Right lobe of liver (tissue), 6 donors: ENCODE measurements around the gene CPEB4. TPM values are rescaled to one million over a fixed set of nuclear protein-coding genes. Genes with fewer than 3 reads are reported as not detected.

ENCODE experiments used
- ATAC-seq, 4 donors: fragments of 200-7000 bp; cut with Tn5 transposase; one replicate each; pipeline ENCODE4 v1.9.1; 2020; ENCODE audit warnings: mild to moderate bottlenecking in 4 of 4, moderate library complexity in 4 of 4
- DNase-seq, 3 donors: peaks; one replicate each; pipeline ENCODE4 v3.0.0-alpha.2; 2020
- H3K27ac ChIP-seq, 3 donors: fragments of 200-600 bp; one replicate each; pipeline ENCODE4 v1.8.0; 2022
- H3K27me3 ChIP-seq, 2 donors: fragments of 200-600 bp; one replicate each; pipeline ENCODE4 v1.8.0; 2022
- H3K36me3 ChIP-seq, 4 donors: fragments of 200-600 bp; sonication (generic) in 1 of 4; one replicate each; pipeline versions ENCODE4 v1.5.1 to v1.8.0; 2017 to 2022; ENCODE audit warnings: control low read depth in 1 of 4
- H3K4me1 ChIP-seq, 4 donors: fragments of 200-600 bp; sonication (generic) in 1 of 4; one replicate each; pipeline versions ENCODE4 v1.5.1 to v1.8.0; 2017 to 2022; ENCODE audit warnings: control low read depth in 1 of 4
- H3K4me3 ChIP-seq, 3 donors: fragments of 200-600 bp; one replicate each; pipeline ENCODE4 v1.8.0; 2022
- H3K9me3 ChIP-seq, 4 donors: fragments of 200-600 bp; sonication (generic) in 1 of 4; one replicate each; pipeline versions ENCODE4 v1.5.1 to v1.8.0; 2017 to 2022; ENCODE audit warnings: control low read depth in 1 of 4
- POLR2A ChIP-seq: fragments of 450-650 bp; IDR thresholded peaks from one replicate; pipeline ENCODE4 v1.6.1; 2017; ENCODE audit warnings: antibody characterized with exemption, mild to moderate bottlenecking
- WGBS: methylation state at CpG from one replicate; pipeline ENCODE4 v1.1.6; 2018; ENCODE audit warnings: low coverage, low lambda C conversion rate; ENCODE audit not compliant: insufficient coverage; ENCODE audit errors: missing lambda C conversion rate; 5-methylcytosine and 5-hydroxymethylcytosine counted together
- intact Hi-C, 2 donors: fragments of 100-400 bp; cut with DNase I; formaldehyde crosslinking; loops; one replicate each; pipeline versions ENCODE4 v1.11.2 to v1.14.1; 2022
- total RNA-seq, 6 experiments: library from RNA; depleted of rRNA in 2 of 6; stranded (reverse); fragments of >200 nt in 2 of 6; fragmentation: NEBNext Ultra II Directional in 3 of 6; extraction: Animal tissue kit (Norgen Biotek cat#: 25700) in 3 of 6; gene quantifications; one replicate each; pipeline versions ENCODE4 v1.1.0 to v1.2.4, GENCODE V29; 2016 to 2023
- TF ChIP-seq, protein P1 (sequence below), 4 donors: fragments of 200-600 bp in 3 of 4; fragments of 450-650 bp in 1 of 4; IDR thresholded peaks; one replicate each; pipeline versions ENCODE4 v1.5.1 to v1.8.0; 2016 to 2022; ENCODE audit warnings: antibody characterized with exemption in 4 of 4, mild to moderate bottlenecking in 2 of 4
- donor health status: DM: no; HTN: yes; CAD: no.
- donor health status: DM: no; HTN: no; CAD: no.
- donor health status: DM: no; HTN: no; CAD: no.
- donor health status: DM: no; HTN: yes; CAD: no.
- donor health status: DM: no; HTN: yes; CAD: no.

CPEB4 gene
- total RNA-seq, 6 experiments from 2014 or later, result 27.3 to 49.9 (median 40.0) TPM

DNA sequence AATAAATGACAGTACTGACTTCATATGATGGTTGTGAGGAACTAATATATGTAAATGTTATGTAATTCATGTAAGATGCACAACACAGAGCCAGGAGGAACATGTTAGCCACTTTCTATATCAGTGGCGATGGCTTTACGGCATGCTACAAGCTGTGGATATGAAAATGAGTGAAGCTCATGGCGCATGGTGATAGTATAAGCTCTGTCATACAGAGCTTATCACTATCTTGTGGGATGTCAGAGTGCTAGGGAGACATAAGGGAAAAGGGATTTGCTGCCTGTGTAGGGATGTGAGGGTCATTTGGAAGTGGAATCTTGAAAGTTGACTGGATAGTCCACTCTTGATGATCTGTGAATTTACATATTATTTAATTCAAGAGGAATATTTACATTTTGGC, 13.6 kb downstream of the CPEB4 start:
- intact Hi-C loops, result no loop called here
- H3K27ac ChIP-seq, result no peak overlapping the region
- 91% methylated on average over 3 of the region's 3 CpGs for WGBS

DNA sequence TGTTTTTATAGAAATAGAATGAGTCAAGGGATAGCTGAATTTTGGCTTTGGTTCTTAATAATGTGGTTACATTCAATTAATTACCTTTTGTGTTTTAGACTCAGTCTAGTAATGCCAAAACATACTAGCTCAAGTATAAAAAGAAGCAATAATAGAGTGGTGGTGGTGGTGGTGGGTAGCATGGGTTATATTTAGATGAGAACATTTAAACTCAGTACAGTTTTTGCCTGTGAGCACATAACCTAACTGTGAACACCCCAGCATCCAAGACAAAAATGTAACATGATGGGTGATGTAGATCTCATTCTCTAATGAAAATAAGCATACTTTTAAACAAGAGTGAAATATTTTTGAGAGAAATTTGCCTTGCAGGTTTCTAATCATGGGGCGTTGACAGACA, 14.2 kb downstream of the CPEB4 start:
- WGBS, result 73% methylated on average over 1 of the region's 1 CpG

More for the DNA sequence above, 13.6 kb downstream of the CPEB4 start:
- TF ChIP-seq, protein P1, sequence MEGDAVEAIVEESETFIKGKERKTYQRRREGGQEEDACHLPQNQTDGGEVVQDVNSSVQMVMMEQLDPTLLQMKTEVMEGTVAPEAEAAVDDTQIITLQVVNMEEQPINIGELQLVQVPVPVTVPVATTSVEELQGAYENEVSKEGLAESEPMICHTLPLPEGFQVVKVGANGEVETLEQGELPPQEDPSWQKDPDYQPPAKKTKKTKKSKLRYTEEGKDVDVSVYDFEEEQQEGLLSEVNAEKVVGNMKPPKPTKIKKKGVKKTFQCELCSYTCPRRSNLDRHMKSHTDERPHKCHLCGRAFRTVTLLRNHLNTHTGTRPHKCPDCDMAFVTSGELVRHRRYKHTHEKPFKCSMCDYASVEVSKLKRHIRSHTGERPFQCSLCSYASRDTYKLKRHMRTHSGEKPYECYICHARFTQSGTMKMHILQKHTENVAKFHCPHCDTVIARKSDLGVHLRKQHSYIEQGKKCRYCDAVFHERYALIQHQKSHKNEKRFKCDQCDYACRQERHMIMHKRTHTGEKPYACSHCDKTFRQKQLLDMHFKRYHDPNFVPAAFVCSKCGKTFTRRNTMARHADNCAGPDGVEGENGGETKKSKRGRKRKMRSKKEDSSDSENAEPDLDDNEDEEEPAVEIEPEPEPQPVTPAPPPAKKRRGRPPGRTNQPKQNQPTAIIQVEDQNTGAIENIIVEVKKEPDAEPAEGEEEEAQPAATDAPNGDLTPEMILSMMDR (IDR thresholded peaks at IDR 0.05), result no peak
- no peak for TF ChIP-seq POLR2A
- H3K36me3 ChIP-seq, result peaks cover 0 to 7% (median 0%) of the 10 kb centered on the region in 4 donors
- H3K4me3 ChIP-seq, result no peak overlapping the region
- no peaks in the 10 kb centered on the region for H3K9me3 ChIP-seq
- DNase-seq (no peak), ATAC-seq (peak in 2 of 4 donors; percentile 20 to 40)
- H3K4me1 ChIP-seq, result peaks cover 0 to 60% (median 5%) of the 10 kb centered on the region in 4 donors
- H3K27me3 ChIP-seq, result no peaks in the 10 kb centered on the region

DNA sequence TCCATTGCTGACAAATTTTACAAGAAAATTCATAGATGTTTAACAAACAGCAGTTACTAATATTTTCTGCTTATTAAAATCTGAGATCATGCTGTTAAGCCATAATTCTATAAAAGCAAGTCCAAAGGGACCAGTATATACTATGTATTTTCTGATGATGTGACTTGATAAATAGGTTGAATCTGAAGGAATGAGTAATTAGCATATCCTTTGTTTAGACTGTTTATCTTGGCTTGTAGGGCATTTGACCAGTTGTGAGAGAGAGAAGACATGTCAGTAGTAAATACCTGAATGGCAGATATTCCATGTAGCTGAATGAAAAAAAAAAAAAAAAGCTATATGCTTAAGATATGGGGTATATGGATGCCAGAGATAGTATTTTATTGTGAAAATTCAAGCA, 14.6 kb downstream of the CPEB4 start:
- no peak overlapping the region for H3K4me3 ChIP-seq
- ATAC-seq, result no peak
- no peaks in the 10 kb centered on the region for H3K27me3 ChIP-seq
- DNase-seq, result no peak
- H3K4me1 ChIP-seq, result peaks cover 0 to 60% (median 9%) of the 10 kb centered on the region in 4 donors
- TF ChIP-seq, protein P1 (IDR thresholded peaks at IDR 0.05), result no peak
- no peak for TF ChIP-seq POLR2A
- H3K27ac ChIP-seq, result no peak overlapping the region
- no peaks in the 10 kb centered on the region for H3K9me3 ChIP-seq
- peaks cover 0 to 7% (median 0%) of the 10 kb centered on the region in 4 donors for H3K36me3 ChIP-seq
- intact Hi-C loops, result no loop called here

More for the DNA sequence above, 14.2 kb downstream of the CPEB4 start:
- DNase-seq (no peak), ATAC-seq (no peak)
- H3K4me1 ChIP-seq, result peaks cover 0 to 60% (median 8%) of the 10 kb centered on the region in 4 donors
- intact Hi-C loops, result no loop called here
- no peaks in the 10 kb centered on the region for H3K27me3 ChIP-seq
- TF ChIP-seq POLR2A, result no peak
- TF ChIP-seq, protein P1 (IDR thresholded peaks at IDR 0.05), result no peak
- peaks cover 0 to 7% (median 0%) of the 10 kb centered on the region in 4 donors for H3K36me3 ChIP-seq
- H3K4me3 ChIP-seq, result no peak overlapping the region
- H3K9me3 ChIP-seq, result no peaks in the 10 kb centered on the region
- no peak overlapping the region for H3K27ac ChIP-seq

DNA sequence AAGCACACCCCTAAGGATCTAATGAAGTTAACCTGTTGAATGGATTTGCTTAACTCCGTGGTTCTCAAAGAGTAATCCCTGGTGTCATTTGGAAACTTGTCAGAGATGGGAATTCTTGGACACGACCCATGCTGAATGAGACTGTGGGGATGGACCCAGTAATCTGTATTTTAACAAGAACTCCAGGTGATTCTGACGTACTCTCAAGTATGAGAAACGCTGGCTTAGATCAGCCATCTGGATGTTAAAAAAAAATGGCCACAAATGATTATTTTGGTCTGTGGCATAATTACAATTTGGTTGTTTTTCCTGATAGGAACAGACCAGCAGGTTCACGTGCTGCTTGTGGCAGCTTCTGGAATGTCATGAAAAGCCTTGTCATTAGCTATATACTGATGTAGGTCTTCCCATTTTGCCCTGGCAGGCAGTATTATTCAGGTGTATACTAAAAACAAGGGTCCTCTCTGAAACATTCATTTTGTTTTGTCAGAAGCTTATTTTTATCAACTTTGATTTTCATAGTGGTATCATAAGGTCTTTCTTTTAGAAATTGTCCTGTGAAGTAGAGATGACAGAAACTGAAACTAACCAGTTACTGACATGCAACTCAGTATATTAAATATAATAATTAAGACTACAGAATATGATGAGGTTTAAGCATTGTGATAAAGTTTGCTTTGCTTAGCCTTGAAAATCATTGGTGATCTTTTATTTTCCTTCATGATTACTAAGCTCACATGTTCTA, 15.4 kb downstream of the CPEB4 start:
- peaks cover 0 to 7% (median 0%) of the 10 kb centered on the region in 4 donors for H3K36me3 ChIP-seq
- H3K27me3 ChIP-seq, result no peaks in the 10 kb centered on the region
- WGBS, result 46% methylated on average over 5 of the region's 5 CpGs
- H3K4me3 ChIP-seq, result no peak overlapping the region
- H3K9me3 ChIP-seq, result no peaks in the 10 kb centered on the region
- TF ChIP-seq POLR2A, result no peak
- peak overlapping the region in 1 of 3 donors; percentile 7 for H3K27ac ChIP-seq
- DNase-seq (no peak), ATAC-seq (no peak)
- peaks cover 0 to 56% (median 13%) of the 10 kb centered on the region in 4 donors for H3K4me1 ChIP-seq
- intact Hi-C loops, result no loop called here

DNA sequence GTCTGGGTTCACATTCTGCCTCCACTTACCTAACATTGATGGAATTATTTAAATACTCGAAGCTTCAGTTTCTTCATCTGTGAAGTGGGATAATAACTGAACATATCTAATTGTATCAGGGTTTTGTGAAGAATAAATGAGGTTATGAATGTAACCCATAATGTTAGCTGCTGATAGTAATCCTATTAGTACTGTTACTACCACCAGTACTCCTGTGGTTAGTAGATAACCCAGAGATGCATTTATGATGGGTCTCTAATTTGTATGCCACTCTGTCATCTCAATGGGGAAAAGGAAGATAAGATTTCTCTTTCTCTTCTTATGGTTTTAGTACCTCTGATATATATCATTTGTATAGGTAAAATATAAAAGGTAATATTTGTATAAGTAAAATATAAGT, 16.0 kb downstream of the CPEB4 start:
- H3K4me1 ChIP-seq, result peaks cover 0 to 56% (median 13%) of the 10 kb centered on the region in 4 donors
- intact Hi-C loops, result no loop called here
- 64% methylated on average over 1 of the region's 1 CpG for WGBS

More for the DNA sequence above, 16.0 kb downstream of the CPEB4 start:
- no peak for ATAC-seq
- TF ChIP-seq, protein P1 (IDR thresholded peaks at IDR 0.05), result no peak
- no peak for TF ChIP-seq POLR2A
- Histone ChIP-seq H3K27me3 (no peaks in the 10 kb centered on the region), H3K4me3 (no peak overlapping the region), H3K9me3 (no peaks in the 10 kb centered on the region), H3K27ac (no peak overlapping the region), H3K36me3 (peaks cover 0 to 7% (median 0%) of the 10 kb centered on the region in 4 donors)
- no peak for DNase-seq
